ENCODE data around the gene KCNJ10.
"Not testable (repeated sequence)": the region's sequence is repeated elsewhere in the genome, so short reads cannot be mapped to it uniquely, and the experiment has no call there.

KCNJ10 gene

DNA sequence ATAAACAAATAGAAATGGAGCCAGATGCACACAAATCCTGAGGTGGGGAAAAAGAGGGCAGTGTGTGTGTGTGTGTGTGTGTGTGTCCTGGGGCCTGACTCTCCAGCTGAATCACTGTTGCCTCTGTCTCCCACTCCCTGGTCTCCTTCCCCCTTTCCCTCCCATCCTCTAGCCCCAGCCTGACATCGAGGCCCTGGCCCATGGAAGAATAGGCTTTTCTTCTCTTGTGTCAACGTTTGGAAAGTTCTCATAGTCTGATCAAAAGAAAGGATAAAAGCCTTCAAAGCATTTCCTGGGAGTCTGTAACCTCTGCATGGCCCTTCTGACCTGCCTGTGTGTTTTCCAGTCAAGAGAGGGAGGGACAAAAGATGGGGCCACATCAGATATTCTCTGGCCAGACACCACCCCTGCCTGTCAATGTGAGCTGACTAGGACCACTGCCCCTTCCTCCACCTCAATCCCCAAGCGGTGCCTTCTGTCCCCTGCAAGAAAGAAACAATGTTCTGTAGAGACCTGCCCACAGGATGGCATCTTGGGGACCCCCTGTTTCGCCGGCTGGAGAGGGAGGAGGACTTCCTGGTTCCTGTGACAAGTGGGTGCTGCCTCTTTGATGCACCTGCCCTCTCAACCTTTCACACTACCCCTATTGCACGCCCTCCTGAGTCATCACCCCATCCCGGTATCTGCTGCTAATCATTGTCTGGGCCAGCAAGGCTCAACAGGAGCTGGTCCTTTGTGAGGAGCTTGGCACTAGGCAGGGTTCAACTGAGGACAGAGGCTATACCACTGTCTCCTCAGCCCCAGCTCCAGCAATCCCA lies 16.2 kb downstream of the KCNJ10 start:
- no peak for DNase-seq

DNA sequence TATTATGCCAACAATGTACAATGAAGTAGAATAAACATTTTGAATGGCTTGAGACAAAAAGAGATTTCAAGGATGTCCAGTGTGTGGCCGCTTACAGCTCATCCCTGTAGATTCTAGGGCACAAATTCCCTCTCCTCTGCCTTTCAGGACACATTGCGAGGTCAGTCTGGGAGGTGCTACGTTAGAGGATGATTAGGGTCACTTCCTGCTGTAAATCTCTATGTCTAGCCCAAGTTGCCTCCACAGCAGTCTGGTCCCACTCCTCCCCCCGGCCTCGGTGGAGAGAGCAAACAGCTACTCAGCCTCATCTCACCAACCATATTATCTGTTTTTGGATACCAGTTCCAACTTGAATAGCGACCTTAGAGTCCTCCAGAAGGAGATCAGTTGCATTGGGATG lies 17.0 kb downstream of the KCNJ10 start:
- DNase-seq: no peak

- DNase-seq: no peak
Measured at GRCh38 chr1:160050619-160051018, 19.3 kb downstream of the KCNJ10 start.

DNA sequence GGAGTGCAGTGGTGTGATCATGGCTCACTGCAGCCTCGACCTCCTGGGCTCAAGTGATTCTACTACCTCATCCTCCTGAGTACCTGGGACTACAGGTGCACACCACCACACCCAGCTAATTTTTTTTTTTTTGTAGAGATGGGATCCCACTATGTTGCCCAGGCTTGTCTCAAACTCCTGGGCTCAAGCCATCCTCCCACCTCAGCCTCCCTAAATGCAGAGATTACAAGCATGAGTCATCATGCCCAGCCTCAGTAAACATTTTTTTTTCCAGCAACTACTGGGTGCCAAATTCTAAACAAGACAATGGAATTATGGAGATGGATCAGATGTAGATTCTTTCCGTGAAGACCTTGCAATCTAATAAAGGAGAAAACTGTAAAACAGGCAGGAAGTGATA lies 19.8 kb downstream of the KCNJ10 start:
- DNase-seq: not testable (repeated sequence)

DNA sequence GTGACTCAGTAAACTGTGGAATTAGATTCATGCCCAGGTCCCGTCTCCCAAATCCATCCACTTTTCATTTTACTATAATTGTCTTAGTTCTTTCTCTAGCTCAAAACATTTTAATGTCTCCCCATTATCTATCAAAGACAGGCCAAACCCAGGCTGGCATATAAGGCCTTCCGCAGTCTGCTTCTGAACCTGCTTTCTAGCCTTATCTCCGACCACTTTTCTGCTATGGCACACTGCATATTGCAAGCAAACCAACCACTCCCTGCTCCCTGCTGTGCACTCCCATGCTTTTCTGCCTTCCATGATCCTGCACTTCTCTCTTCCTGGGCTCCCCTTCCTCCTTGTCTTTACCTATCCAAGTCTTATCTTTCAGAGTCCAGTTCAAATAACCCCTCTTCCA lies 20.9 kb downstream of the KCNJ10 start:
- DNase-seq: no peak

DNA sequence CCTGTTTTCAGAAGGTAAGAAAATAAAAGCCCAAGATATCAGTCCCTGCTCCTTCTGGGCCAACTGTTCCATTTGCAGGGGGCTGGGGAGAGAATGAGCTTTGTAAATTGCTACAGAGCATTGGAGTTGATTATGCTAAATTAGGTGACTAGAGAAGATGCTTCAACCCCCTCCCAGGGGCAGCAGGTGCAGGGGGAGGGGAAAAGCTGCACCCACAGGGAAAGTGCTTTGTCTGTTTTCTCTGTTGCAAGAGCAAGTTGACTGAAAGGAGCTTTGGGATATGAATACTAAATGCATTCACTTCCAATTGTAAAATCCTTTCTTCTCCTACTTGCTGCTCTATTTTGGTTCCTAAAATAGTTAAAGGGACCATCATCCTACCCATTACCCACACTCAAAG lies 21.6 kb downstream of the KCNJ10 start:
- no peak for DNase-seq

GRCh38 chr1:160047111-160047991 lies 22.6 kb downstream of the KCNJ10 start:
- no peak for DNase-seq

DNA sequence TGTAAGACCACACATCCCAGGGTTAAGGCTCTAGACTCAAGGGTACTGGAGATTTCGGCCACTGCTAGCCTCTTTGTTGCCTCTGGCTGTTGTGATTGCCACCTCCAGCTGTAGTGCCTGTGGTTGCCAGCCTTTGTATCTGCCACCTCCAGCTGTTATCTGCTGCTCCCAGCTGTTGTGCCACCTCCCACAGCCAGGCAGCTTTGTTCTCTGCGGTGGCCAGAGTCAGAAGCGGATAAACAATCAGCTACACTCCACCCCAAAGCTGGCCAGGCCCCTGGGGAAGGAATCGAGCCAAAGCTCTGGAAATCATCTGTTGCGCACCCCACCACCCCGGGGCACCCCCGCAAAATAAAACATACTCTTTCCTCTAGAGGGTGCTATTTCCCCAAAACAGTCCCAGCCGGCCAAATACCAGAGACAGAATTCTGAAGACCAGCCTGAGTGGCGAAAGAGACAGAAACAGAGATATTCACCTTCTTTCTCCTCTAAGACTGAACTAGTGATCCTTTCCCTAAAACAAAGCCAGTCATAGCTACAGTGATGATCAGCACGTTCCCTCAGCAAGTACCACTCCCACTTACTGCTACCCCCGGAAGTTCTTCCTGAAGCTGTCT lies 23.4 kb downstream of the KCNJ10 start:
- no peak for DNase-seq

DNA sequence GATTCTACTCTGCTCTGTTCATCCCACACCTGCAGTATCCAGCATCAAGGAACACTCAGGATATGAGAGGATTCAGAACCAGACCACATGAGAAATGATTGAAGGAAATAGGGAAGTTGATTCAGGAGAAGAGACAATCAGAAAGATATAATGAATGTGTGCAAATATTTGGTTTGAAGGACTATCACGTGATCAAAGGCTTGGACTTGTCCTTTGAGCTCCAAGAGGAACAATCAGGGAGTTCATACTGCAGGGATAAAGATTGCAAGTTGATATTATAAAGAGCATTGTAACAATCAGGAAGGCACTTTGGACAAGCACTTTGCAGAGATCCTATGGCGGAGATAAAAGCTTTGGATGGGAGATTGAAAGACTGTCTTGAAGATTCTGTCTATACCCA lies 24.3 kb downstream of the KCNJ10 start:
- no peak for DNase-seq

- DNase-seq: no peak
Measured at GRCh38 chr1:160043543-160043942, 26.4 kb downstream of the KCNJ10 start.

DNA sequence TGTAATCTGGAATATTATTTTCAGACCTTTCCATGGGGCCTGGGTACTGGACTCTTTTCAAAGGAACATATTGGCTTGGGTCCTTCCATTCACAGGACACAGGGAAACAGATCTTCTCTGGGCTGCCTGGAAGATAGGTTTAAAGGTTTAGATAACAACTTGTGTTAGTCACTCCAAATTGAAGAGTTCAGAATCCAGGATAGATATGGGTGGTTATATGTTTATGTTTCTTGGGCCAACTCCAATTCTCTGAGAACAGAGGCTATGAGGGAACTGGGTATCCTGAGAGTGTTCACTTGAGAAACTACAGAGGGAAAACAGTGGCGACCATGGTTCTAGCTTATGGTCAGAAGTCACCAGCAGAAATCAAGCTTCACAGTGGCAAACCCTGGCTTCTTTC lies 29.5 kb downstream of the KCNJ10 start:
- no peak for DNase-seq

DNA sequence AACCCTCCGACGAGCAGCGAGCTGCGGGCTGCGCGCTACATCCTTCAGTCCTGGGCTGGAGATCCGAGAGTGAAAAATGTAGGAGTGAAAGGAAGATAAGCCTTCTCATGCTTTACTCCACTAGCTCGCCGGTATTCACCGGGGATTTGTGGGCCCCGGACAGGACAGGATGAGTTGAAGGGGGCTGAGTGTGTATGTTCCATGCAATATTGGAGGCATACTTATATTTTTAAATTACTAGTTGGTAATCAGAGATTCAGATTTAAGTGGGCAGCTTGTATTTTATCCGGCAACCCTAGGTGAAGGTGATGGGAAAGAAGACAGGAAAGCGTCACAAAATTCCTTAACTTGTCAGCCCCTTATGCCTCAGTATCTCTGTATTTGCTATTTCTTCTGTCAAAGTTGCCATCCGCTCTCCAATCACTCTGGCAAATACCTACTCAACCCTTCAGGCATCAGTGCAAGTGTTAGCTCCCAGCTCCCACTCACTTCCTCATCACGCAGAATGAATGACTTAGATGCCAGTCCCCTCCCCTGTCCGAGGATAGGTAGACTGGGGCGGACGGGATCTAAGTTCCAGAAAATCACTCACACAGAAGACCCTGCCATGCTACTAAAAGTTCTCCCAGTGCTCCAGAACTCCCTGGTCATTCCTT lies 37.7 kb downstream of the KCNJ10 start:
- no peak for DNase-seq

- DNase-seq: peak; percentile 93
Measured at GRCh38 chr1:160031365-160032164, 38.4 kb downstream of the KCNJ10 start, which contains the start of gene PIGM. PIGM (minus strand) TSS chr1:160031990; CDS start chr1:160031739, 251 bp downstream.

- no peak for DNase-seq
Measured at GRCh38 chr1:160030657-160031364, 39.1 kb downstream of the KCNJ10 start.

- DNase-seq: no peak
Measured at GRCh38 chr1:160028426-160028825, 41.5 kb downstream of the KCNJ10 start.

- DNase-seq: no peak
Measured at GRCh38 chr1:160025314-160025713, 44.6 kb downstream of the KCNJ10 start.

- DNase-seq: no peak
Measured at GRCh38 chr1:160024195-160024905, 45.6 kb downstream of the KCNJ10 start.

DNA sequence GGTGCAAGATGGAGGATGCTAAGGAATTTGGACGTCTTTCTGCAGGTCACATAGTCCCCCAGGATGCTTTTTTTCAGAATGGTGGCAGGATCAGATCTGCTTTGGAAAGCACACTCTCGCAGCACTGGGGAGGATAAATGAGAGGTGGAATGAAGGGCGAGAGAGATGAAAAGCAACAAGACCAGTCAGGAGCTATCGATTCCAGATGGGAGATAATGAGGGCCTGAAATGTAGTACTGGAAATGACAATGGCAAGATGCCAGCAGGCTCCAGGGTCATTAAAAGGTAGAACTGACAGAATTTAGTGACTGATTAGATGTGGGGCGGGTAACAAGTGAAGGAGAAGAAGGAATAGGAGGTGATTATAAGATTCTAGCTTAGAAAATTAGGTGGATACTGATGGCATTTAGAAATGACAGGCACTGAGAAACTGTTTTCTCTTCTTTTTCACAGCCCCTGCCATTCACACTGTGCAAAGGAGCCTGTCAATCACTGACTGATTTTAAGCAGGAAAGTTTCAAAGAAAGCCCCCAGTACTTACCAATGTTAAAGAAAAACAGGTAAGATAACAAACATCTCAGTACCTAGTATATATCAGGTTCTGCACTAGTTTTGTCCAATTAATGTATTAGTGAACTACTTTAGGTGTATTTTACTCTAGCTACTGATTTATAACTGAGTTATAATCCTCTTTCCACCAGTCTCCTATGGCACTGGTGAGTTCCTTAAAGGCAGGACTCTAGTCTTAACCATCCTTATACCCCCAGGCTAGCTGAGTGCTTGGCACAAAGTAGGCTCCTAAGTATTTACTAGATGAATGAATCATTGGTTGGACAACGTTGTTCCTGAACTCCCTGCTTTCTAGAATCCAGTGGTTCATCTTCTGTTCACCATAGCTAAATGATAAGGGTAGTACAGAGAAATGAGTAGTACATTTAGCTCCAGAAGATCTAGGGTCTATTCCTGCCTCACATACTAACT lies 47.3 kb downstream of the KCNJ10 start:
- DNase-seq: no peak

GRCh38 chr1:160021376-160022074 lies 48.4 kb downstream of the KCNJ10 start:
- no peak for DNase-seq
